K562 (cell line): ENCODE results near the gene XRCC3. TPM values are rescaled to one million over a fixed set of nuclear protein-coding genes. Genes with fewer than 3 reads are reported as not detected.

ENCODE experiments used
- ATAC-seq: fragments of 200-7000 bp; cut with Tn5 transposase; 3 replicates; pipeline ENCODE4 v1.9.1; 2020; ENCODE audit warnings: moderate library complexity
- BruUV-seq: library from RNA; stranded (reverse); fragments of 400-500 nt; replicated peaks from 2 replicates; lab custom pipeline; 2021; lab: Mats Ljungman, UMichigan
- CTCF ChIA-PET: fragments of 300-600 bp; formaldehyde crosslinking; extraction: SDS; loops from one replicate; lab custom pipeline; 2021; ENCODE audit warnings: low intra/inter-chr PET ratio; lab: Yijun Ruan, JAX
- POLR2A ChIA-PET: fragments of 300-600, 350-650 bp; sonication (Branson Sonifier 250); formaldehyde crosslinking; extraction: SDS; loops from one replicate; lab custom pipeline; 2021; ENCODE audit warnings: antibody characterized with exemption, inconsistent platforms; lab: Yijun Ruan, JAX
- DNase-seq, 4 experiments: peaks; one replicate each; pipeline versions ENCODE4 v3.0.0 to v3.0.0-alpha.2; 2011 to 2018; ENCODE audit warnings: low spot score in 3 of 4, mixed read lengths in 3 of 4; ENCODE audit errors: extremely low read depth in 1 of 4
- FAIRE-seq: peaks from 2 replicates; lab custom pipeline; 2011; peaks lifted over from hg19 to GRCh38; lab: Jason Lieb, UNC
- H2AFZ ChIP-seq: 2 replicates; pipeline ENCODE4 v1.6.0; 2011; ENCODE audit warnings: low read depth, low read length, control low read depth, inconsistent platforms
- H3K27ac ChIP-seq: fragments of 200-600 bp; 3 replicates; pipeline ENCODE4 v1.8.0; 2011; ENCODE audit warnings: low read depth, mild to moderate bottlenecking, control low read depth, inconsistent platforms, low read length, moderate library complexity, mixed read lengths; ENCODE audit errors: extremely low read depth
- H3K27me3 ChIP-seq, 2 experiments: fragments of 300-600 bp in 1 of 2; 2 replicates in 1 of 2; 3 replicates in 1 of 2; pipeline versions ENCODE4 v1.6.0 to v1.8.0; 2011; ENCODE audit warnings: inconsistent platforms in 2 of 2, low read length in 2 of 2, mild to moderate bottlenecking in 1 of 2, mixed read lengths in 1 of 2, moderate library complexity in 1 of 2; ENCODE audit not compliant: control insufficient read depth in 2 of 2, insufficient read depth in 2 of 2
- H3K36me3 ChIP-seq: fragments of 300-600 bp; 3 replicates; pipeline ENCODE4 v1.8.0; 2011; ENCODE audit warnings: mild to moderate bottlenecking, low read length, inconsistent platforms; ENCODE audit not compliant: control insufficient read depth, insufficient read depth
- H3K4me1 ChIP-seq, 2 experiments: fragments of 200-600 bp in 1 of 2; replicated peaks in 1 of 2; 2 replicates in 1 of 2; 3 replicates in 1 of 2; pipeline versions ENCODE4 v1.5.1 to v1.8.0; 2011; ENCODE audit warnings: inconsistent platforms in 2 of 2, low read length in 2 of 2, mild to moderate bottlenecking in 1 of 2, mixed read lengths in 1 of 2, moderate library complexity in 1 of 2; ENCODE audit not compliant: control insufficient read depth in 2 of 2, insufficient read depth in 2 of 2
- H3K4me2 ChIP-seq: 2 replicates; pipeline ENCODE4 v1.6.1; 2011; ENCODE audit warnings: low read length, control low read depth, inconsistent platforms, mixed read lengths; ENCODE audit not compliant: insufficient read depth
- H3K4me3 ChIP-seq: fragments of 200-600 bp; sonication (generic), shearing (Covaris generic); 2 replicates; pipeline ENCODE4 v1.5.1; 2016; ENCODE audit warnings: control low read depth, inconsistent platforms
- H3K79me2 ChIP-seq: fragments of 200-600 bp; 3 replicates; pipeline ENCODE4 v1.8.0; 2011; ENCODE audit warnings: low read length, inconsistent platforms; ENCODE audit not compliant: control insufficient read depth, insufficient read depth
- H3K9ac ChIP-seq, 2 experiments: 2 replicates each; pipeline versions ENCODE4 v1.6.0 to v1.6.1; 2011; ENCODE audit warnings: low read depth in 2 of 2, low read length in 2 of 2, control low read depth in 1 of 2, inconsistent platforms in 1 of 2, mild to moderate bottlenecking in 1 of 2, mixed read lengths in 1 of 2; ENCODE audit not compliant: insufficient read depth in 1 of 2
- H3K9me1 ChIP-seq: one replicate; pipeline ENCODE4 v1.6.0; 2011; ENCODE audit warnings: inconsistent platforms, mild to moderate bottlenecking, low read length, moderate library complexity; ENCODE audit not compliant: control insufficient read depth, insufficient read depth
- H3K9me3 ChIP-seq: replicated peaks from 2 replicates; pipeline ENCODE4 v1.5.1; 2011; ENCODE audit warnings: low read depth, low read length, inconsistent platforms; ENCODE audit not compliant: control insufficient read depth, insufficient read depth
- H4K20me1 ChIP-seq: replicated peaks from 2 replicates; pipeline ENCODE4 v1.6.1; 2011; ENCODE audit warnings: low read length, inconsistent platforms, mixed read lengths; ENCODE audit not compliant: control insufficient read depth, insufficient read depth
- MLX ChIP-seq, 2 experiments: fragments of 450-650 bp in 1 of 2; sonication (generic) in 1 of 2; formaldehyde crosslinking; conservative IDR thresholded peaks; 2 replicates each; pipeline versions ENCODE4 v1.4.0 to v1.8.1; 2020 to 2022; ENCODE audit warnings: mild to moderate bottlenecking in 1 of 2, missing genetic modification reagents in 1 of 2
- WGBS: fragments of 100-300 bp; shearing (Covaris generic); methylation state at CpG from one replicate; pipeline ENCODE4 v1.1.6; 2016; ENCODE audit warnings: low coverage, mixed read lengths; ENCODE audit not compliant: insufficient coverage; ENCODE audit errors: missing lambda C conversion rate; 5-methylcytosine and 5-hydroxymethylcytosine counted together
- in situ Hi-C: fragments of 300-500 bp; cut with MboI; formaldehyde crosslinking; loops from 4 replicates; pipeline ENCODE4 v1.15.0; 2018; ENCODE audit warnings: inconsistent platforms, mixed read lengths
- intact Hi-C: fragments of 100-400 bp; cut with micrococcal nuclease; formaldehyde crosslinking; loops from 2 replicates; pipeline ENCODE4 v1.14.2; 2022
- polyA plus RNA-seq, 8 experiments: library from polyadenylated mRNA; depleted of rRNA in 4 of 8; stranded (reverse) in 5 of 8; unstranded in 3 of 8; fragments of >200 nt; fragmentation: Nextera tagmentation in 2 of 8; fragmentation: Illumina TruSeq in 1 of 8; extraction: Ambion mirVana in 2 of 8; extraction: Trizol in 1 of 8; gene quantifications; 2 replicates each; pipeline versions ENCODE4 v1.2.1 to v1.2.3, GENCODE V29; 2011 to 2014; ENCODE audit warnings: inconsistent platforms in 1 of 8, missing spikeins in 1 of 8
- total RNA-seq, 7 experiments: library from RNA; depleted of rRNA in 6 of 7; stranded (reverse); fragments of >200 nt in 6 of 7; fragmentation: Illumina TruSeq in 2 of 7; extraction: Trizol in 2 of 7; gene quantifications; 2 replicates each; pipeline versions ENCODE4 v1.2.1 to v1.2.3, GENCODE V29; 2011 to 2021; ENCODE audit warnings: low replicate concordance in 1 of 7
- TF ChIP-seq, protein P1 (sequence below): fragments of 250-450 bp; sonication (Bioruptor Pico); IDR thresholded peaks from 2 replicates; pipeline ENCODE4 v1.8.0; 2022; ENCODE audit warnings: inconsistent platforms
- TF ChIP-seq, protein P2 (sequence below): sonication (generic); formaldehyde crosslinking; IDR thresholded peaks from 2 replicates; pipeline ENCODE4 v1.8.1; 2023; ENCODE audit warnings: mild to moderate bottlenecking, missing genetic modification reagents

The XRCC3 gene
- total and polyA plus RNA-seq, 9 of the 15 experiments (the other 6 are each of a cell fraction or from before 2014, with no cell fraction given), result 0.34 to 59.3 (median 30.3) TPM

DNA sequence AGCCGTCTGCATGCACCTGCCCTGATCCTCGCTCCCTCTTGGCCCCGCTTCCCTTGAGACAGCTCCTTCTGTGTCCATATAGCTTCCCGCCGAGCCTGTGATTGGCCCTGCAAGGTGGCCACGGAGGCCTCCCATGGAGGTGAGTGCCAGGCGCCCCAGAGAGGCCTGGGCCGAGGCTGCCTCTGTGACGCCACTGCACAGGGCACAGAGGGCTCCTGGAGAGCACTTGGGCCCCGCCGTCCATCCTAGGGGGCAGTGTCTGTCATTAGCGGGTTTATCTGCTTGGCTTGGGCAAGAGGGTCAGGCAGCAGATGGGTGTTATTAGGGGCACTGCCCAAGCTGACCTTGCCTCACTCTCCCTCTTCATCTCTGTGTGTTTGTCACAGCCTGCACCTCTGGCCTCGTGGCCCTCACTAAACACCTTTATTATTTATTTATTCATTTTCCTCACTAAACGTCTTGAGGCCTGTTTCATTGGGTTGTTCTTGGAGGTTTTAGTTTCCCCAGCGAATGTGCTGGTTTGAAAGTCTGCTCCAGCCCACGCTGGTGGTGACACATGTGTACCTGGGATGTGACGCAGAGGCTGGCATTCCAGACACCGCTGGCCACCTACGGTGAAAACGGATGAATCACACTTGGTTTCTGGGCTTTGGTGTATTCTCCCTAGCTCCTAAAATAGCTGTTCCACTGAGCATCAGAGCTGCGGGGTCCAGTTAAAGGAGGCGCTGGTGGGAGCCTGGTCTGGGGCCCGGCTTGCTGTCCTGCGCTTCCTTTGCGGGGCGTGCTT lies 6.3 kb upstream of the XRCC3 start:
- Histone ChIP-seq H3K9me3 (no peaks in the 10 kb centered on the region), H4K20me1 (0 out of 2 replicates have a peak, but pooled peaks cover 5% of the 10 kb centered on the region), H3K9ac (no peak overlapping the region; a peak in 1 of 4 replicates), H3K9me1 (no peaks in the 10 kb centered on the region), H3K79me2 (peaks cover 82% of the 10 kb centered on the region), H3K4me2 (no peak overlapping the region), H3K36me3 (peaks cover 35% of the 10 kb centered on the region; the same call in 2 of the 3 replicates), H3K27me3 (no peaks in the 10 kb centered on the region), H2AFZ (no peak overlapping the region), H3K4me3 (no peak overlapping the region), H3K27ac (no peak overlapping the region), H3K4me1 (peaks cover 18 to 48% of the 10 kb centered on the region in 2 experiments; a peak in 4 of 5 replicates)
- no peak for ATAC-seq
- WGBS, result 92% methylated on average over 21 of the region's 26 CpGs
- ChIA-PET POLR2A (interaction anchor here (0.7 kb wide), 1 partner anchor 15 kb away, joined by 3 read pairs; no protein-coding TSS in a partner anchor), CTCF (no interaction called here)
- intact Hi-C loops, result no loop called here
- no TSS peak for BruUV-seq
- FAIRE-seq, result no peak
- in situ Hi-C loops, result no loop called here
- TF ChIP-seq, protein P1, sequence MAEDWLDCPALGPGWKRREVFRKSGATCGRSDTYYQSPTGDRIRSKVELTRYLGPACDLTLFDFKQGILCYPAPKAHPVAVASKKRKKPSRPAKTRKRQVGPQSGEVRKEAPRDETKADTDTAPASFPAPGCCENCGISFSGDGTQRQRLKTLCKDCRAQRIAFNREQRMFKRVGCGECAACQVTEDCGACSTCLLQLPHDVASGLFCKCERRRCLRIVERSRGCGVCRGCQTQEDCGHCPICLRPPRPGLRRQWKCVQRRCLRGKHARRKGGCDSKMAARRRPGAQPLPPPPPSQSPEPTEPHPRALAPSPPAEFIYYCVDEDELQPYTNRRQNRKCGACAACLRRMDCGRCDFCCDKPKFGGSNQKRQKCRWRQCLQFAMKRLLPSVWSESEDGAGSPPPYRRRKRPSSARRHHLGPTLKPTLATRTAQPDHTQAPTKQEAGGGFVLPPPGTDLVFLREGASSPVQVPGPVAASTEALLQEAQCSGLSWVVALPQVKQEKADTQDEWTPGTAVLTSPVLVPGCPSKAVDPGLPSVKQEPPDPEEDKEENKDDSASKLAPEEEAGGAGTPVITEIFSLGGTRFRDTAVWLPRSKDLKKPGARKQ, result no peak
- TF ChIP-seq MLX (CRISPR knock-in tag; conservative IDR thresholded peaks at IDR 0.05), result no peak
- TF ChIP-seq, protein P2, sequence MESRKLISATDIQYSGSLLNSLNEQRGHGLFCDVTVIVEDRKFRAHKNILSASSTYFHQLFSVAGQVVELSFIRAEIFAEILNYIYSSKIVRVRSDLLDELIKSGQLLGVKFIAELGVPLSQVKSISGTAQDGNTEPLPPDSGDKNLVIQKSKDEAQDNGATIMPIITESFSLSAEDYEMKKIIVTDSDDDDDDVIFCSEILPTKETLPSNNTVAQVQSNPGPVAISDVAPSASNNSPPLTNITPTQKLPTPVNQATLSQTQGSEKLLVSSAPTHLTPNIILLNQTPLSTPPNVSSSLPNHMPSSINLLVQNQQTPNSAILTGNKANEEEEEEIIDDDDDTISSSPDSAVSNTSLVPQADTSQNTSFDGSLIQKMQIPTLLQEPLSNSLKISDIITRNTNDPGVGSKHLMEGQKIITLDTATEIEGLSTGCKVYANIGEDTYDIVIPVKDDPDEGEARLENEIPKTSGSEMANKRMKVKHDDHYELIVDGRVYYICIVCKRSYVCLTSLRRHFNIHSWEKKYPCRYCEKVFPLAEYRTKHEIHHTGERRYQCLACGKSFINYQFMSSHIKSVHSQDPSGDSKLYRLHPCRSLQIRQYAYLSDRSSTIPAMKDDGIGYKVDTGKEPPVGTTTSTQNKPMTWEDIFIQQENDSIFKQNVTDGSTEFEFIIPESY (CRISPR knock-in tag), result 0 out of 2 replicates have a peak, but pooled peaks have one; percentile 15
- no peak for DNase-seq
